Ammon's horn (tissue), 1 donor: ENCODE results near the gene S100Z.
A peak's percentile ranks its signal among the peaks of the same experiment; 100 is the strongest.
"Not testable (repeated sequence)": the region's sequence is repeated elsewhere in the genome, so short reads cannot be mapped to it uniquely, and the experiment has no call there.

Experiments used
- DNase-seq: peaks from one replicate; pipeline ENCODE4 v3.0.0-alpha.2; 2016; ENCODE audit warnings: low spot score

Gene S100Z

GRCh38 chr5:76874088-76874581 lies 24.3 kb downstream of the S100Z start:
- no peak for DNase-seq

GRCh38 chr5:76888733-76889300 lies 39.0 kb downstream of the S100Z start:
- no peak for DNase-seq

GRCh38 chr5:76893294-76893693 lies 43.5 kb downstream of the S100Z start:
- no peak for DNase-seq

- no peak for DNase-seq
These were observed 46.4 kb downstream of the S100Z start for GRCh38 chr5:76896196-76896595.

- no peak for DNase-seq
These were observed 51.7 kb downstream of the S100Z start for GRCh38 chr5:76901522-76901921.

- DNase-seq, result no peak
These were observed 58.4 kb downstream of the S100Z start for GRCh38 chr5:76908166-76908565.

GRCh38 chr5:76910344-76910933 lies 60.6 kb downstream of the S100Z start:
- not testable (repeated sequence) for DNase-seq

GRCh38 chr5:76914671-76915070 lies 64.9 kb downstream of the S100Z start:
- not testable (repeated sequence) for DNase-seq

- DNase-seq, result no peak
These were observed 68.7 kb downstream of the S100Z start for GRCh38 chr5:76918539-76918938.

- no peak for DNase-seq
These were observed 70.7 kb downstream of the S100Z start for GRCh38 chr5:76920491-76920890.

- DNase-seq, result no peak
These were observed 76.7 kb downstream of the S100Z start for GRCh38 chr5:76926329-76927105.

- DNase-seq, result peak; percentile 37
These were observed 78.1 kb downstream of the S100Z start for GRCh38 chr5:76927961-76928360.

- DNase-seq, result peak; percentile 52
These were observed 80.3 kb downstream of the S100Z start for GRCh38 chr5:76930083-76930482.

GRCh38 chr5:76938177-76938576 lies 88.4 kb downstream of the S100Z start:
- no peak for DNase-seq

GRCh38 chr5:76941000-76941399 lies 91.2 kb downstream of the S100Z start:
- DNase-seq, result no peak

- DNase-seq, result no peak
These were observed 91.6 kb downstream of the S100Z start for GRCh38 chr5:76941442-76941841.

- DNase-seq, result peak; percentile 12
These were observed 92.8 kb downstream of the S100Z start for GRCh38 chr5:76942581-76942980.

GRCh38 chr5:76943006-76943405 lies 93.2 kb downstream of the S100Z start:
- no peak for DNase-seq

- DNase-seq, result no peak
These were observed 94.8 kb downstream of the S100Z start for GRCh38 chr5:76944638-76945037.

GRCh38 chr5:76945238-76945637 lies 95.4 kb downstream of the S100Z start:
- not testable (repeated sequence) for DNase-seq

GRCh38 chr5:76946090-76946489 lies 96.3 kb downstream of the S100Z start:
- no peak for DNase-seq

- DNase-seq, result no peak
These were observed 97.3 kb downstream of the S100Z start for GRCh38 chr5:76947082-76947503.
